GM21737 (cell line): ENCODE measurements around the gene CHCHD6.
A peak's percentile ranks its signal among the peaks of the same experiment; 100 is the strongest.

ENCODE experiments used
- ATAC-seq: cut with Tn5 transposase; IDR thresholded peaks from one replicate; pipeline ENCODE4 v1.9.1; 2021; ENCODE audit warnings: mild to moderate bottlenecking, moderate library complexity; ENCODE audit not compliant: unreplicated experiment

Gene CHCHD6

GRCh38 chr3:126968391-126969390, 264.7 kb downstream of the CHCHD6 start:
- ATAC-seq: no peak

- no peak for ATAC-seq
Measured at GRCh38 chr3:126969586-126969985, 265.5 kb downstream of the CHCHD6 start.

- ATAC-seq: no peak
Measured at GRCh38 chr3:126970101-126970500, 266.1 kb downstream of the CHCHD6 start.

DNA sequence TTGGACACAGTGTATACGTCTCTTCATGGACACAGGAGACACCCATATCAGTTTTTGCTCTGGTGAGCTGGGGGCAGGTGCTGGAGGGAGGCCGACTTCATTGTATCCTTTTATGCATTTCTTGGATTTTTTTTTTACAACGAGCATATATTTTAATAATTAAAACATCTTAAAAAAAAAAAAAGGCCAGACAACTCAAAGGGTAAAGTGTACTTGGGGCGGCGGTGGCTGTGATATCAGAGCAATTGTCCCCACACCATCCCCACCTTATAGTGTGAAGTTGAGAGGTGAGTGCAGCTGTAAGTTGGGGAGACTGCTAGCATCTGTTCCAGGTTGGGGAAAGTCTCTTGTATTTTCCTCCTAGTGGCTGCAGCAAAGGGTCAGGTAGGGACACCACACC, 266.9 kb downstream of the CHCHD6 start:
- no peak for ATAC-seq

- no peak for ATAC-seq
Measured at GRCh38 chr3:126971891-126972351, 267.9 kb downstream of the CHCHD6 start.

GRCh38 chr3:126972866-126973265, 268.8 kb downstream of the CHCHD6 start:
- ATAC-seq: no peak

GRCh38 chr3:126973814-126974213, 269.8 kb downstream of the CHCHD6 start:
- no peak for ATAC-seq

DNA sequence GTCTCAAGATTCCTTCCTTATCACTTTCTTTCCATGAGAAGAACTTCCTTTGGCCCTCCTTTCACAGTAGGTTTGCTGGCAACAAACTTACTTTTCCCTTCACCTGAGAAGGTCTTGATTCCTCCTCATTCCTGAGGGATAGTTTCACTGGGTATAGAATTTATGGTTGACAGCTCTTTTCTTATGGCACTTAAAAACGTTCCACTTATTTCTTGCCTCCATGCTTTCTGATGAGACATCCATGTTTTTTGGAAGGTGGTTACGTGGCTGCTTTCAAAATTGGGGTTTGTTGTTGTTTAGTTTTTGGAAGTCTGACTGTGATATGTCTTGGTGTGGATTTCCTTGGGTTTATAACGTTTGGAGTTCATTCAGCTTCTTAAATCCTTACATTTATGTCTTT, 270.7 kb downstream of the CHCHD6 start:
- no peak for ATAC-seq

DNA sequence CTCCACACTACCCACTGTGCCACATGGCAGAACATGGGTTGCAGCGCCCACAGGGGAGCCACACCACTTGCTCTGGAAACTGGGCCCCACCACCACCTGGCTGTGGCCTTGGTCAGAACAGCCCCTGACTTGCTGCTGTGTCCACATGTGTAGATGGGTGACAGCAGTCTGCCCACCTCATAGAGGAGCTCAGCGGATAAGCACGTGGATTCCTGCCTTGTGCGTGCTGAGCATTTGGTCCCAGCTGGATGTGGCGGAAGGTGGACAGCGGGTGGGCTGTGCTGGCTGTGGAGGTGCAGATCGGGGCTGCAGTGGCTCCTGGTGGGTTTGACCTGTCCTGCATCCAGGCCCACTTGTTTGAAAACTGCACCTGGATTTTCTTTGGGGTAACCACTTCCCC, 272.9 kb downstream of the CHCHD6 start:
- ATAC-seq: no peak

DNA sequence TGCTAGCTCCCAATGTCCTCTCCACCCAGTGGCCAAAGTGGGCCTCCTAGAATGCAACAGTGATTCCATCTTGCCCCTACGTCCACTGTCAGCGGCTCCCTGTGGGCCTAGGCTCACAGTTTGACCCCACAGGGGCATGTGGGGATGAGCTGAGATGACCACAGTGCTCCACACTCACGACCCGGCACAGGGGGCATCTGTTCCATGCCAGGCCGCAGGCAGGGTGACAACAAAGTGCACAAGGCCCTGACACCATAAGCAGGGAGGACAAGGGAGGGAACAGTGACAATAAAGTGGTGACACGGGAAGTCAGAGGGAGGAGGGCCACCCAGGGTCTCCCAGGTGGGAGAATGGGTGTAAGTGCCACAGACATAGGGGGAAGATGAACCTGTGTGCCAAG, 273.8 kb downstream of the CHCHD6 start:
- ATAC-seq: no peak

- no peak for ATAC-seq
Measured at GRCh38 chr3:126978291-126978690, 274.3 kb downstream of the CHCHD6 start.

- no peak for ATAC-seq
Measured at GRCh38 chr3:126979046-126979628, 275.1 kb downstream of the CHCHD6 start.

DNA sequence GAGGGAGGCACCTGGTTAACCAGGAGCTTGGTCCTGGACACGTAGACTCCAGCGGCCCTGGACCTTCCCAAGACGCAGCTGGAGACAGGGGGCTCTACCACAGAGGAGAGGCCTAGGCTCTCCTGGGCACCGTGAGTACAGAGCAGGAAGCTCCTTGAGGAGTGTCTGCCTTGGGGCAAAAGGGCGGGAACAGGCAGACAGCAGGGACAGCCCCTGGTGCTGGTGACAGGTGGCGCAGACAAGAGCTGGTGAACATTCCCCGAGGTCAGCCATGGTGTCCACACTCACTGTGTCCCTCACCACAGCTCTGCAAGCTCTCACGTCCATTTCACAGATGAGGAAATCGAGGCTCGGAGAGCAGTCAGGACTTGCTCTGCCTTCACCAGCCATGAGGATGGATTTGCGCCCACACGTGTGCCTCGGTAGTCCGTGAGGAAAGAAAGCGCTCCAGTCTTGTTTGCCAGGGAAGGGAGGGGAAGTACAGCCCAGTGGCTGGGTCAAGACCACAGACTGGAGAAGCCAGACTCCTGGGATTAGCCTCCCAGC, 276.3 kb downstream of the CHCHD6 start:
- ATAC-seq: no peak

DNA sequence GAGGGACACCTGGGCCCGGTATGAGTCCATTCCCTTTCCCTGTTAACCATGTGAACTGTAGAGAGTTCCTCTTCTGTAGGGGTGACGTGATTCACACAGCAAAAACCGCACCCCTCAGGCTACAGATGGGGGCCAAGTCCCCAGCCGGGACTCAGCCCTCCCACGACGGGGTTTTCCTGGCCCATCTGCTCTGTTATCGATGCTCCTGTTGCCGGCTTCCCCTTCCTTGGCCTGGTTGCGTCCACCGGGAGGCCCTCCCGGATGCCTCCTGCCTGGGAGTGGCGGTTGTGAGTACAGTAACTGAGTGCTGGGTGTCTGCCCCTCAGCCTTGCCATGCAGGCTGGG, 278.1 kb downstream of the CHCHD6 start:
- ATAC-seq: peak; percentile 44

GRCh38 chr3:126982471-126983175, 278.6 kb downstream of the CHCHD6 start, which contains the start of gene PLXNA1:
PLXNA1 (plus strand) TSS chr3:126983115; CDS start chr3:126988594, 5,479 bp downstream.
- ATAC-seq: peak; percentile 66

DNA sequence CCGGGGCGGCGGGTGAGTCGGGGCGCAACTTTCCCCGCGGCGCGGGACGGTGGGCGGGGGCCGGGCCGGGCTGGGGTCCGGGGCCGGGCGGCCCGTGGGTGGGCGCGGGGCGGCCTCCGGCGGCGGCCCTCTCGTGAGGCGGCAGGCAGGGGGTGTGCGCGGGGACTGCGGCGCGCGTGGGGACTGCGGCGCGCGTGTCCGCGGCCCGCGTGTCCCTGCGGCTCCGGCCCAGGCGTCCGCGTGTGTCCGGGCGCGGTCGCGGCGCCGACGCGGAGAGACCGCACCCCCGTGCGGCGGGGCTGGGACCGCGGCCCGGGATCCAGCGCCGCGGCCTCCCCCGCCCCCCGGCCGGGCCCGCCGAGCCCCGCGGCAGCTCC, 279.2 kb downstream of the CHCHD6 start:
- ATAC-seq: no peak

- ATAC-seq: no peak
Measured at GRCh38 chr3:126983653-126984390, 279.8 kb downstream of the CHCHD6 start.

- ATAC-seq: no peak
Measured at GRCh38 chr3:126984391-126985131, 280.5 kb downstream of the CHCHD6 start.

DNA sequence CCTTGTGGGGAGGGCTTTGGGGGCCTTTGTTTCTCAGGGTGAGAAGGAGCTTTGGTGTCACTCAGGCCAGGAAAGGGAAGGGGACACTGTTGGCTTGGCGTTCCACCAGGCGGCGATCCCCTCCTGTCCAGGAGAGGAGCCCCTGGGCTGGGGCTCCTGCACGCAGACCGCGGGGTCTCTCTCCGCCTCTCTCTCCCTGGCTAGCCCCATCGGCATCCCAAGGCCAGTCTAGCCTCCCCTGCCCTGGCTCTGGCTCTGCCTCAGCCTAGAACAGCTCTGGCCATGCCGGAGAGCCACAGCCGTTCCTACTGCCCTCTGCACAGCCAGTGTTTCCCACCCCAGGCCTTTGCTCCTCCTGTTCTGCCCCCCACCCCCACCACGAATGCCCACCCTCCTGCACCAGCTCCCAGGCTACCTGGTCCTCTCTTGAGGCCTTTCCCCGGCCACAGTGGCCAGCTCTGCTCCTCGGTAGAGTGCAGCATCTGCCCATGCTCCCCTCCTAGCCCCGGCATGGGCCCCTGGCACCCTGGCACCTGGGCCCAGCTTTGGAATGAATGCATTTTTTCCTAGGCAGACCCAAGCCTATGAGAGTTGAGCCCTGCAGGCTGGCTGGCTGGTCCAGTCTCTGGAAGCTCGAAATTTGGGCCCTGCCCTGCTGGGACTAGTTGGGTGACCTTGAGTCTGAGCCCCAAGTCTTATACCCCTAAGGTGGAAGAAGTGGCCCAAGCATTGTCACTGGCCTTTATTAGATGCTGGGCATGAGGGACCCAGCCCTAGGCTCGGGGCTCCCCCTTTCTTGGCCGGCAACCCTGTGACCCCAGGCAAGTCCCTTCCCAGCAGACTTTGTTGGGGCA, 281.3 kb downstream of the CHCHD6 start:
- no peak for ATAC-seq
